ENCODE measurements around the gene NBAS.

The NBAS gene

DNA sequence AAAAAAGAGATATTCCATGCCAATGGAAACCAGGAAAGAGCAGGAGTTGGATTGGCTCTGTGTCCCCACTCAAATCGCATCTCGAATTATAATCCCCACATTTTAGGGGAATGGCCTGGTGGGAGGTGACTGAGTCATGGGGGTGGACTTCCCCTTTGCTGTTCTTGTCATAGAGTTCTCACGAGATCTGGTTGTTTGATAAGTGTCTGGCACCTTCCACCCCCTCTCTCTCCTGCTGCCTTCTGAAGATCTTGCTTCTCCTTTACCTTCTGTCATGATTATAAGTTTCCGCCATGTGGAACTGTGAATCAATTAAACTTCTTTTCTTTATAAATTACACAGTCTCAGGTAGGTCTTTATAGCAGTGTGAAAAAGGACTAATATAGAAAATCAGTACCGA, 355.6 kb downstream of the NBAS start:
- DNase-seq = no peak

DNA sequence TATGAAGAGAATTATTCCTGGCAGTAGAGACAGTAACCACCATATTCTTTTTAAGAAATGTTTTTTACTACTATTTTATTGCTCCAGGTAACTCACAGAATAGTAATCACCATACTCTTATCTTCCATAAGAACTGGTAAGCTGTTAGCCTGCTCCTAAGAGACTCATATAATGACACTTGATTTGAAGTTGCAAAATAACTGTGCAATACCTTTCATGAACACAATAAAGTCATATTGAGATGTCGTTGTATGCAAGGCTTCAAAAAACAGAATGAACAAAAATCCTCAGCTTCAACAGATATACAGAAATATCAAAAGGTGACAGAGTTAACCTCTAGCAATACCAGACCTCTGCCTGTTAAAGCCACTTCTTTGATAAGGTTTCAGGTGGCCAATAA, 360.1 kb downstream of the NBAS start:
- no peak for DNase-seq

GRCh38 chr2:15200581-15200980, 360.6 kb downstream of the NBAS start:
- DNase-seq = no peak

DNA sequence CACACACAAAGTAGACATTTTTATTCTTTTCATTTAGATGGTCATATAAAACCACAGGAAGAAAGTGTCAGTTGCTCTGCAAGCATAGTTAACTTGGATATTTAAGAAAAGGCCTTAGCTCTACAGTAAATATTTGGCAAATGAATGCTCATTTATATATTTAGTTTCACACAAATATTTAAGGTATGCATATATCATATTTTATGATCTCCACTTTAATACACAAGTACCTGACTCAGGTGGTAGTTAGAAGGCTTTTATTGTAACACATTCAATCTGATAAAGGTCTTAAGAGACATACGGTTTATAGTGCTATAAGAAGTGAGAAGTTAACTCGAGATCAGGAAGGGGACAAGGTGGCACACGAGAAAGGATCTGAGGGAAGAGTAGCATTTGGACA, 363.1 kb downstream of the NBAS start:
- no peak for DNase-seq

- no peak for DNase-seq
These were observed 365.3 kb downstream of the NBAS start for GRCh38 chr2:15195813-15196212.

DNA sequence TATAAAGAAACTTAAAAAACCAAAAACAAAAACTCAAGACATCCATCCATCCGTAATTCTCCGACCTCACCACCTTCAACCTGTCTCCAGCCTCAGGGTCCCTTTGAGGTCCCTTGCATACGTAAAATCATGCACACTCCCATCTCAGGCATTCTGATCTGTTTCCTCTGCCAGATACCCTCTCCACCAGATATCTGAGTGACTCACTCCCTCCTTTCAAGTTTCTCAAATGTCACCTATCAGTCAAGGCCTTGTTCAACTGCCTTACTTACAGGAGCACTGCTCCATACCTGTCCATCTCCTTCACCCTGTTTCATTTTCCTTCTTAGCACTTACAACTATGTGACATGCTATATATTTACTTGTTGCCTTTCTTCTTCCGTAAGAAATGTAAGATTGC, 369.3 kb downstream of the NBAS start:
- no peak for DNase-seq

GRCh38 chr2:15189216-15189615, 371.9 kb downstream of the NBAS start:
- peak; percentile 23 for DNase-seq

DNA sequence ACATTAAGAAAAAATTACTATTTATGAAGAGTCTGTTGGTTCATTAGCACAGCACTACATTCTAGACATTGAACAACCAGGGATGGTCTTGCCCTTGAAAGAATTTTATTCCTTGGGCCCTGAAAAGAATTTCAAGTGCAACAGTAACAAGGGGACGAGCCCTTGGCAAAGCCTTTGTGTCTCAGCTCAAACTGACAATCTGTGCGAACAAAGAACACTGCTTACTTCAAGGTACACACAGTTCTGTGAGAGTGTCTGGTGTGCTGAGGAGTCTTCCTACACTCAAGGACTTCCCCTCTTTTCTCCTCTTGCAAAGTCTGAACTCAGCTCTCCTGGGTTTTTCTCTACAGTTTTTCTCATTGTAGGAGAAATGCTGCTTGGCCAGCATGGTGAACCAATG, 373.4 kb downstream of the NBAS start:
- no peak for DNase-seq

GRCh38 chr2:15186118-15186517, 375.0 kb downstream of the NBAS start:
- no peak for DNase-seq

DNA sequence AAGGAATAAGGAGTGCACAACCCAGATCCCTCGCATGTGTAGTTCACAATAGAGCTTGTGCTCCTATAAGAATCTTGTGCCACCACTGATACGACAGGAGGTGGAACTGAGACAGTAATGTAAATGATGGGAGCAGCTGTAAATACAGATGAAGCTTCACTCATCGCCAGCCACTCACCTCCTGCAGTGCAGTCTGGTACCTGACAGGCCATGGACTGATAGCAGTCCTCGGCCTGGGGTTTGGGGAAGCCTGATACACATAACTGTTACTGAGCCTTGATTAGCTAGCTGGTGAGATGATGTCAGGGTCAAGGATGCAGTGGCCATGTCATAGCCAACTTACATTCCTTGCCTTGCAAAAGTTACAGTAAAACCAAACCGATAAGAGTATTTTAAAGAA, 376.6 kb downstream of the NBAS start:
- DNase-seq = no peak

DNA sequence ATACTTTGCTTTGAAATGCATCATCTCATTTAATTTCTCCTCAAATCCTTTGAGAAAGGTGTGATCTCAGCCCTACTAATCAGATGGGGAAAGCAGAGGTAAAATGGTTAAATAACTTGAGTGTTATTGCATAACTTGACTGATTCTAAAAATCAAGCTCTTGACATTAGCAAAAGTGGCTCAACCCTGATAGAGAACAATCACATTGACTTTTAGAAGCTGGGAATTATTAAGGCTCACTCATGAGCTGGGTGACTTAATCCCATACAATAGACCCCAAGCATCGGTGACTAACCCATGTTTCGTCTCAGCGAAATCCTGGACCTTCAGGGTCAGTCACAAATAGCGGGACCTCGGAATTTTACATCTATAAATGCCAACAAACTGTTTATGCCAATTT, 378.9 kb downstream of the NBAS start:
- no peak for DNase-seq

DNA sequence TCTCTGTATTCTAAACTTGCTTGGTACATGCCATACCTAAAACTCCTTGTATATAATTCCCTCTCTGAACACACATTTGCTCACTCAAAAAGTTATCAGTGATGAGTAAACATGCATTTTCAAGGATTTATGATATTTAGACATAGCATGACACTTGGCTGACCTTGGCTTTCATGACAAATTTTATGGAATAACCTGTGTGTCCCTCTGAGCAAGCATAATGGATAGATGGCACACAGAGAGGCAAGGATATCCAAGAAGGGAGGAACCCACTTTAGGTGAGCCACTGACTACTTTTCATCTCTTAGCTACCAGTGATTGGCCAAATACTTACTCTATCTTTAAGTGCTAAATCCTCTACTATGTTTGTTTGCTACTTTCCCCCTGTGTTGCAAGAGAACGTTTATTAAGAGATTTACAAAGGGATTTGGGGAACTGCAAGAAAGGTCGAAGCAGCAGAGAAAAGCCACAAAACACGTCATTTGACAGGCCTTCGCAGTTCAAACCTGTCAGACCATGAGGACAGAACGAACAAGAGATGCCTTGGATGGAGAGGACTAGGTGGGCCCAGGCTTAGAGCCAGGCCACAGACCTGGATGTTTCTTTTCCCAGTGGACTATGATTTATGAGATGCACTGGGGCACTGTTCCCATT, 379.9 kb downstream of the NBAS start:
- no peak for DNase-seq

DNA sequence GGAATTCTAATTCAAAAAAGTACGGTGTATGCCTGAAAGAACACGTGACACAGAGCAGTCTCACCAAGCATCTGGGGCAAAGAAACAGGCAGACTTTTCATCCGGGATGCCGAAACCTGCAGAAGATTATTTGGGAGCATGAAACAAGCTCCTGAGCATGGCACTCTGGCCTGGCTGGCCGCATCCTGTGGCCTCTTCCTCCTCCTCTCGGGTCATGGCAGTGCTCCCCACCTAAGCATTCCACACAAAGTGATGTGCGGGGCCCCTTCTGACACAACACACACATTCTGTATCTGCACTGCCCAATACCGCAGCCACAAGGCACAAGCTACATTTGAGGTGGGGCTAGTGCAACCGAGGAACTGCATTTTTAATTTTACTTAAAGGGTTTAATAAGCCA, 380.8 kb downstream of the NBAS start:
- no peak for DNase-seq

DNA sequence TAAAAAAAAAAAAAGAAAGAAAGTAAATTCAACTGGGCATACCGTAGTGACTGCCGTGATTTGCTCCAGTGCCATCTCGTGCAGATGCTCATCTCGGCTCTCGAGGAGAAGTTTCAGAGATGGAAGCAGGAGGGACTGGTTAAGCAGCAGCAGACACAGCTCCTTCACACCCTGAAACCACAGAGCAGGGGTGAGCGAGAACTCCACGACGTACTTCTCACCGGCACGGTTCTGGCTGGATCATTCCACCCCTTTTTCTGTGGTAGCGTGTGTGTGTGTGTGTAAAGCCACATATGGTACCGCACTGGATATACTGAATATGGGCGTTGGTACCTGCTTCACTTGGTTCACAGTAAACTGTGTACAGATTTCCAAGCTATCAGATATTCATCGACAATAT, 382.2 kb downstream of the NBAS start:
- no peak for DNase-seq

DNA sequence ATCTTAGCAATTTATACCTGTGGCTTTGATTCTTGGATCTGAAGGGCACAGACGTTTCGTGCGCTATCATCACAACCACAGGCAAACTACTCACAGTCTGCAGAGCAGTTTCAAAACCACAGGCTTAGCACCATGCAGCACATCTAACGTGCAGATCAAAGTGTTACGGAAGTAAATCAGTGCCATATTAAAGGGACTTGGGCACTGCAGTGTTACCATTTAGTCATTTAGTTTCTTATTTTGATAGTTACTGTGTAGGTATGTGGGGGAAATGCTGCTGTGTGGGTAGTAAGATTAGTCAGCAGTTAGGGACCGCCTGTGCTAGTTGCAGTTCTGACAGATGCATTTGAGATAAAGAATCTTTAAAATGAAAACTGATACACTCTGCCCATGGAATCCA, 384.0 kb downstream of the NBAS start:
- DNase-seq = peak; percentile 28

GRCh38 chr2:15176604-15177003, 384.5 kb downstream of the NBAS start:
- DNase-seq = no peak

- DNase-seq = no peak
These were observed 386.6 kb downstream of the NBAS start for GRCh38 chr2:15174567-15174966.

- DNase-seq = no peak
These were observed 387.6 kb downstream of the NBAS start for GRCh38 chr2:15173501-15173900.

DNA sequence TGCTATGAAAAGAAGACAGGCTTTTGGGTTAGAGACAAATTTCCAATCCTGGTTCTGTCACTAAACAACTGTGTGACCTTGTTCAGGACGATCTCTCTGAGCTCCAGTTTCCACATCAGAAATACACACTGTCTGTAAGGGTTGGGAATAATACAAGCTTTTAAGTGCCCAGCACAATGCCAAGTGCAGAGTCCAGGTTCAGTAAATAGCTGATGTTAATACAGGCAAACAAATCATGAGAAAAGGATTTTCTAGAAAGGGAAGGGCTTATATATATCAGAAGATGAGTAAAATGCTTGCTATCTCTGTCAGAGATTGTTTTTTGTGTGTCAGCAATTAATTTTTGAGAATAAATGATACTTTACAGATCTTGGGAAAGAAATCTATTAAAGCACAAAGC, 388.3 kb downstream of the NBAS start:
- DNase-seq = no peak

DNA sequence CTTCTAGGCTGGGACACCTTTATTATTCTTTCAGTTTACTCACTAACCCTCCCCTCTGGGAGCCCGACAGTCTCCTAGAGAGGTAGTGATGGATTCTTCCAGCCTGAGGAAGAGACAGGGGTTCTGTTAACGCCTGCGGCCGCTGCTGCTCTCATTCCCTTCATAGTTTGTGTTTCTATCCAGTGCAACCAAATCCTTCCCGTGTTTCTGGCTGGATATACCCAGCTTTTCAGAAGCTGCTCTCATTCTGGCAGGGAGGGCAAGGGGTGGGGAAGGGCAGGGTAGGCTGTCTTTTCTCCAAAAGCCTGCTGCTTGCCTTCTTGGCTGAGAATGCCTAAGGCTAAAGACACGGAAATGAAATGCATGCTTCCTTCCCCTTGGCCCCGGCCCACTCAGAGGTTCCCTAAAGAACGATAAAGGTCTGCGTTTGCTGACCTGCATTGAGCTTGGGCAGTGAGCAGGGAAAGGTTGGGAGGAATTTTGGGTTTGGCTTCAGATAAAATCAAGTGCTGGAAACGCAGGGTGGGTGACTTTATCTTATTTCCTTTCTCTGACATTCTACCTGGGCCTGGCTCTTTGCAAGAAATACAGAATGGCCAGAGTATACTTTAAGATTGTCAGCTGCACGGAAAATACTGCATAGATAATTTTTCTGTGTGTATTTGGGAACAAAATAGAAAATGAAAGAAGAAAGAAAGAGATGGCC, 390.9 kb downstream of the NBAS start:
- DNase-seq = peak; percentile 72

- DNase-seq = peak; percentile 96
These were observed 391.6 kb downstream of the NBAS start for GRCh38 chr2:15169326-15170069.

DNA sequence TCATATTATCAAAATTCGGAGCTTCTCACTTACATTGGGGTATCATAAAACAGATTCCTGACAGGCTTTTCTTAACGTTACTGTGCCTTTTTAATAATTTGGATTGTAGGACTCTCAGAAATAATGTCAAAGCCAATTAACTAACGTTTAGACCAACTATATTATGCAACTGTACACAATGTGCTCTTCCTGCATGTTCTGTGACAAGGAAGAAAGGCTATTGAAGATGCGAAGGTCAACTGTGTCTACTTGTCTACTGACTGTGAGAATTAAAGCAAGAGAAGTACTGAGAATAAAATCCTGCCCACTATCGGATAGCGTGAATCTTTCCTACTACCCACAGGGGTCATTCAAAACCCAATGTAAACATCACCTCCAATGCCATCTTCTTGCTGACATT, 393.0 kb downstream of the NBAS start:
- no peak for DNase-seq

DNA sequence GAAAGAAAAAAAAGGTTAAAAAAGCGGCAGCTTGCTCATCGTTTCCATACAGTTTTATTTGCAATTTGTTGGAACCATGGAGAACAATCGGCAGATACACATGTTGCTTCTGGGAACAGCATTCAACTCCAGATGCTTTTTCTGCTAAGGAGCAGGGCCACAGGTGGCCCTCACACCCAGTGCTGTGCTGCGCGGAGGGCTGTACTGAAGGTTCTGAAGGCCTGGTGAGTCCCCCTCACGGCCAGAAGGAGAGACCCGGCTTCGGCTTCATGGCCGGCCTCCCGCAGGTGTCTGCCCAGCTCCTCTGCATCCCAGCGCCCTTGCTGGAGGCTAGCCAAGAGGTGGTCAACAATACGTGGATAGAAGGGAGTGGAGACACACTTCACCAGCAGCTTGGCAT, 394.3 kb downstream of the NBAS start:
- DNase-seq = no peak

DNA sequence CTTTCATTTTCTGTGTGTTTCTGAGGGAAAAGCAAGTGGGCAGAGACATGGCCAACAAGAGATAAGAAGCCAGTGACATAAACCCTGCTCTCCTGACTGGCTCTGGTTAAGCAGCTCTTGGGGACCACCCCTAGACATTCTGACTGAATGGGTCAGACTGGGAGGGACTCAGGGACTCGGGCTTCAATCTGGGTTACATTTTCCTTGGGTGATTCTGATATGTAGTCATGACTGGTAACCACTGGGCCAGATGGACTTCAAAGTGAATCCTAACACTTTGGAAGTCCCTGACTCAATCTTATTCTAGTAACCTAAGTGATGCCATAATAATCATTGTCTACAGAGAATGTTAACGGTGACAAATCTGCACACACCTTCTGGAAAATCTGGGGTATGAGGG, 397.8 kb downstream of the NBAS start:
- DNase-seq = peak; percentile 20

All from fibroblast of skin of scalp (primary cell).